ENCODE measurements around the gene ZNF214. TPM values are rescaled to one million over a fixed set of nuclear protein-coding genes. Genes with fewer than 3 reads are reported as not detected.

The ZNF214 gene
- polyA plus RNA-seq (ENCODE audit: insufficient read length in 4 of 4) = 10 to 100 TPM; 10.3 to 12.9 (median 11.3) TPM

GRCh38 chr11:7020183-7020917, at the start of gene ZNF214, which contains the start of gene NLRP14:
TSS of gene ZNF214 (minus strand) at chr11:7020346. CDS start at chr11:7002835, 17,511 bp downstream.
TSS of gene NLRP14 (plus strand) at chr11:7020479. CDS start at chr11:7038587, 18,108 bp downstream.
- peak; percentile 88 to 96 (median 90) for DNase-seq (ENCODE audit: low read depth in 4 of 4, low spot score in 2 of 4)

GRCh38 chr11:7062534-7062933, 42.4 kb upstream of the ZNF214 start:
- DNase-seq (ENCODE audit: low read depth in 4 of 4, low spot score in 2 of 4) = no peak

GRCh38 chr11:7060868-7061267, 40.7 kb upstream of the ZNF214 start:
- no peak for DNase-seq (ENCODE audit: low read depth in 4 of 4, low spot score in 2 of 4)

GRCh38 chr11:7057641-7058040, 37.5 kb upstream of the ZNF214 start:
- DNase-seq (ENCODE audit: low read depth in 4 of 4, low spot score in 2 of 4) = no peak

- DNase-seq (ENCODE audit: low read depth in 4 of 4, low spot score in 2 of 4) = no peak
Observed at GRCh38 chr11:7056828-7057513, 36.8 kb upstream of the ZNF214 start.

- DNase-seq (ENCODE audit: low read depth in 4 of 4, low spot score in 2 of 4) = no peak
Observed at GRCh38 chr11:7050191-7050590, 30.0 kb upstream of the ZNF214 start.

GRCh38 chr11:7046474-7047175, 26.5 kb upstream of the ZNF214 start:
- no peak for DNase-seq (ENCODE audit: low read depth in 4 of 4, low spot score in 2 of 4)

- DNase-seq (ENCODE audit: low read depth in 4 of 4, low spot score in 2 of 4) = no peak
Observed at GRCh38 chr11:7034019-7034418, 13.9 kb upstream of the ZNF214 start.

- peak in 1 of 4 donors; percentile 19 for DNase-seq (ENCODE audit: low read depth in 4 of 4, low spot score in 2 of 4)
Observed at GRCh38 chr11:7032692-7033091, 12.5 kb upstream of the ZNF214 start.

- DNase-seq (ENCODE audit: low read depth in 4 of 4, low spot score in 2 of 4) = no peak
Observed at GRCh38 chr11:7031471-7031871, 11.3 kb upstream of the ZNF214 start.

GRCh38 chr11:7030836-7031235, 10.7 kb upstream of the ZNF214 start:
- no peak for DNase-seq (ENCODE audit: low read depth in 4 of 4, low spot score in 2 of 4)

- no peak for DNase-seq (ENCODE audit: low read depth in 4 of 4, low spot score in 2 of 4)
Observed at GRCh38 chr11:7028141-7028540, 8.0 kb upstream of the ZNF214 start.

- no peak for DNase-seq (ENCODE audit: low read depth in 4 of 4, low spot score in 2 of 4)
Observed at GRCh38 chr11:7021318-7021717, 1.2 kb upstream of the ZNF214 start.

GRCh38 chr11:7019500-7020182, 505 bp downstream of the ZNF214 start:
- no peak for DNase-seq (ENCODE audit: low read depth in 4 of 4, low spot score in 2 of 4)

- no peak for DNase-seq (ENCODE audit: low read depth in 4 of 4, low spot score in 2 of 4)
Observed at GRCh38 chr11:7016011-7016410, 4.1 kb downstream of the ZNF214 start.

GRCh38 chr11:7014118-7014517, 6.0 kb downstream of the ZNF214 start:
- DNase-seq (ENCODE audit: low read depth in 4 of 4, low spot score in 2 of 4) = no peak

- DNase-seq (ENCODE audit: low read depth in 4 of 4, low spot score in 2 of 4) = no peak
Observed at GRCh38 chr11:7004482-7004881, 15.7 kb downstream of the ZNF214 start.

GRCh38 chr11:6995703-6996102, 24.4 kb downstream of the ZNF214 start:
- DNase-seq (ENCODE audit: low read depth in 4 of 4, low spot score in 2 of 4) = no peak

GRCh38 chr11:6992457-6993417, 27.4 kb downstream of the ZNF214 start:
- DNase-seq (ENCODE audit: low read depth in 4 of 4, low spot score in 2 of 4) = peak in 1 of 4 donors; percentile 15

GRCh38 chr11:6992026-6992425, 28.1 kb downstream of the ZNF214 start:
- no peak for DNase-seq (ENCODE audit: low read depth in 4 of 4, low spot score in 2 of 4)
